Activated B cell treated with CpG ODN at 0.5 μM for 24 hours (primary cell): Measurements from ENCODE around the gene B4GALNT1. TPM values are rescaled to one million over a fixed set of nuclear protein-coding genes. Genes with fewer than 3 reads are reported as not detected.
"Not testable (repeated sequence)": the region's sequence is repeated elsewhere in the genome, so short reads cannot be mapped to it uniquely, and the experiment has no call there.

Source experiments
- ATAC-seq: fragments of 200-7000 bp; cut with Tn5 transposase; one replicate; pipeline ENCODE4 v1.10.0; 2021; ENCODE audit warnings: low read depth, mild to moderate bottlenecking, moderate library complexity
- CTCF ChIA-PET: fragments of 350-600 bp; sonication (Branson Sonifier 250); formaldehyde crosslinking; loops from one replicate; lab custom pipeline; 2021; ENCODE audit warnings: antibody characterized with exemption; lab: Charles Lee
- POLR2A ChIA-PET: fragments of 350-600 bp; sonication (Branson Sonifier 250); formaldehyde crosslinking; loops from one replicate; lab custom pipeline; 2021; ENCODE audit warnings: antibody characterized with exemption; lab: Charles Lee
- DNase-seq: peaks from one replicate; pipeline ENCODE4 v3.0.0; 2022
- H3K27ac Mint-ChIP-seq: one replicate; pipeline ENCODE4 v1.8.0; 2020; ENCODE audit warnings: mixed read lengths
- H3K27me3 Mint-ChIP-seq: one replicate; pipeline ENCODE4 v1.8.0; 2021; ENCODE audit warnings: mixed read lengths
- H3K36me3 Mint-ChIP-seq: one replicate; pipeline ENCODE4 v1.8.0; 2021; ENCODE audit warnings: low read depth, mixed read lengths
- H3K4me1 Mint-ChIP-seq: one replicate; pipeline ENCODE4 v1.8.0; 2021; ENCODE audit warnings: mixed read lengths
- H3K4me3 Mint-ChIP-seq: one replicate; pipeline ENCODE4 v1.8.0; 2020; ENCODE audit warnings: mild to moderate bottlenecking, mixed read lengths
- H3K9me3 Mint-ChIP-seq: one replicate; pipeline ENCODE4 v1.8.0; 2020; ENCODE audit warnings: mixed read lengths
- intact Hi-C: fragments of 100-400 bp; cut with micrococcal nuclease; formaldehyde crosslinking; loops from one replicate; pipeline ENCODE4 v1.15.1; 2024
- total RNA-seq: library from RNA; stranded (reverse); gene quantifications from 2 replicates; pipeline ENCODE4 v1.2.3, GENCODE V29; 2022
- TF ChIP-seq, protein P1 (sequence below): fragments of 200-600 bp; IDR thresholded peaks from one replicate; pipeline ENCODE4 v1.8.0; 2022; ENCODE audit warnings: antibody characterized with exemption, mild to moderate bottlenecking

B4GALNT1 gene
- total RNA-seq, 1 donor from 2014 or later, result 0.31 TPM

DNA sequence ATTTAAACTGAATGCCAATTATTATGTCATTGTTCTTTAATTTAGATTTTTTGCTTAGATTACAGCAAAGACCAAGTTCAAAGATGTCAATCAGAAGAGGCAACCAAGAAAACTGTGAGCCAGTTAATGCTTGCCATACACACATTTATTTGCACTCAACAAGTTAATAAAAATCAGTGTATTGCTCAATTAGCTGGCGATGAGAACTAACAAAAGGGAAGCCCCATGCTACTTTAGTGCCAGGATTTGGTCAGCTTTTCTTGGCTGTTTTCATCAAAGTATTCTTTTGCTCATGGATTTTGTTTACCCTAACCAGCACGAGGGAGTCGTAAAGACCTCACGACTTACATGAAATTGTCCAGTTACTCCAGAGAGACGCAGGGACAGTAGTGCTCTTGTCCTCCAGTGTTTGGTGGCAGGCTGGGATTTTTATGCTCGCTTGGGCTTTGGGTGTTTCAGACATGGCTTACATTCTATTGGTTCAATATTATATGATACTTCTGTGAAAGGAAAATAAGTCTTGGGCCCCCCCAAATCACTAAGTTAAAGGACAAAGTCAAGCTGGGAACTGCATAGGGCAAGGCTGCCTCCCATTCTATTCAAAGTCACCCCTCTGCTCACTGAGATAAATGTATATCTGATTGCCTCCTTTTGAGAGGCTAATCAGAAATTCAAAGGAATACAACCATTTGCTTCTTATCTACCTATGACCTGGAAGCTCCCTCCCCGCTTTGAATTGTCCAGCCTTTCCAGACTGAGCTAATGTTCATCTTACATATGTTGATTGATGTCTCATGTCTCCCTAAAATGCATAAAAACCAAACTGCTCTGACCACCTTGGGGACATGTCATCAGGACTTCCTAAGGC, 7.4 kb upstream of the B4GALNT1 start:
- H3K4me1 Mint-ChIP-seq, result no peaks in the 10 kb centered on the region

DNA sequence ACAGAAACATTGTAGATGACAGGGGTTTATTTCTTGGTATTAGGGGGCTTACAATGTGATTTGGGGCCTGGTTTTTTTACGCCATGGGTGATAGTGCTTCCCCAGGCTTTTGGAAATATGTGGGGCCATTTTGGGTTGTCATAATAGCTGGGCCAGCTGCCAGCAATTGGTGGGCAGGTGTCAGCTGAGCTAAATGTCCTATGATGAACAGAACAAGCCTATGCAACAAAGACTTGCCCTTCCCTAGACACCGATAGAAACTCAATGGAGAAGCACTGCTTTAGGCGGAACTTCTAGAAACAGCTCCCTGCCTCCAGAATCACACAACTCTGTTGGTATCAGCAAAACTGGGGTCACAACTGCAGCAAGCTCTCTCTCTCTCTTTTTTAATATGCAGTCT, 5.1 kb upstream of the B4GALNT1 start:
- DNase-seq, result no peak
- POLR2A ChIA-PET, result no interaction called here
- Mint-ChIP-seq H3K4me1 (peaks cover 5% of the 10 kb centered on the region), H3K27ac (no peak overlapping the region), H3K4me3 (no peak overlapping the region), H3K36me3 (no peaks in the 10 kb centered on the region), H3K9me3 (no peaks in the 10 kb centered on the region), H3K27me3 (peaks cover 37% of the 10 kb centered on the region)
- ATAC-seq, result no peak
- TF ChIP-seq, protein P1, sequence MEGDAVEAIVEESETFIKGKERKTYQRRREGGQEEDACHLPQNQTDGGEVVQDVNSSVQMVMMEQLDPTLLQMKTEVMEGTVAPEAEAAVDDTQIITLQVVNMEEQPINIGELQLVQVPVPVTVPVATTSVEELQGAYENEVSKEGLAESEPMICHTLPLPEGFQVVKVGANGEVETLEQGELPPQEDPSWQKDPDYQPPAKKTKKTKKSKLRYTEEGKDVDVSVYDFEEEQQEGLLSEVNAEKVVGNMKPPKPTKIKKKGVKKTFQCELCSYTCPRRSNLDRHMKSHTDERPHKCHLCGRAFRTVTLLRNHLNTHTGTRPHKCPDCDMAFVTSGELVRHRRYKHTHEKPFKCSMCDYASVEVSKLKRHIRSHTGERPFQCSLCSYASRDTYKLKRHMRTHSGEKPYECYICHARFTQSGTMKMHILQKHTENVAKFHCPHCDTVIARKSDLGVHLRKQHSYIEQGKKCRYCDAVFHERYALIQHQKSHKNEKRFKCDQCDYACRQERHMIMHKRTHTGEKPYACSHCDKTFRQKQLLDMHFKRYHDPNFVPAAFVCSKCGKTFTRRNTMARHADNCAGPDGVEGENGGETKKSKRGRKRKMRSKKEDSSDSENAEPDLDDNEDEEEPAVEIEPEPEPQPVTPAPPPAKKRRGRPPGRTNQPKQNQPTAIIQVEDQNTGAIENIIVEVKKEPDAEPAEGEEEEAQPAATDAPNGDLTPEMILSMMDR, result no peak
- intact Hi-C loops, result no loop called here
- CTCF ChIA-PET, result interaction anchor here (0.9 to 3.6 kb wide), 5 partner anchors 22 to 103 kb away, joined by 3 to 27 read pairs (median 3); no protein-coding TSS in a partner anchor

More for the DNA sequence above, 7.4 kb upstream of the B4GALNT1 start:
- no peak for DNase-seq
- TF ChIP-seq, protein P1, result no peak
- Mint-ChIP-seq H3K9me3 (no peaks in the 10 kb centered on the region), H3K36me3 (no peaks in the 10 kb centered on the region), H3K4me3 (no peak overlapping the region), H3K27me3 (peaks cover 31% of the 10 kb centered on the region), H3K27ac (no peak overlapping the region)
- intact Hi-C loops, result no loop called here
- ChIA-PET POLR2A (no interaction called here), CTCF (interaction anchor here (1.5 kb wide), 1 partner anchor 185 kb away, joined by 3 read pairs; the partner anchor contains the start of gene INHBE)
- ATAC-seq, result no peak

- intact Hi-C loops, result no loop called here
- ATAC-seq (no peak), DNase-seq (no peak)
- H3K4me3 Mint-ChIP-seq, result no peak overlapping the region
- ChIA-PET POLR2A (no interaction called here), CTCF (interaction anchor here (0.9 to 3.6 kb wide), 5 partner anchors 15 to 104 kb away, joined by 3 to 27 read pairs (median 3); no protein-coding TSS in a partner anchor)
- H3K36me3 Mint-ChIP-seq, result no peaks in the 10 kb centered on the region
- H3K27ac Mint-ChIP-seq, result no peak overlapping the region
- TF ChIP-seq, protein P1, result no peak
- no peaks in the 10 kb centered on the region for H3K9me3 Mint-ChIP-seq
- peaks cover 34% of the 10 kb centered on the region for H3K27me3 Mint-ChIP-seq
- peaks cover 5% of the 10 kb centered on the region for H3K4me1 Mint-ChIP-seq
Measured at GRCh38 chr12:57637364-57637763, 4.4 kb upstream of the B4GALNT1 start.

DNA sequence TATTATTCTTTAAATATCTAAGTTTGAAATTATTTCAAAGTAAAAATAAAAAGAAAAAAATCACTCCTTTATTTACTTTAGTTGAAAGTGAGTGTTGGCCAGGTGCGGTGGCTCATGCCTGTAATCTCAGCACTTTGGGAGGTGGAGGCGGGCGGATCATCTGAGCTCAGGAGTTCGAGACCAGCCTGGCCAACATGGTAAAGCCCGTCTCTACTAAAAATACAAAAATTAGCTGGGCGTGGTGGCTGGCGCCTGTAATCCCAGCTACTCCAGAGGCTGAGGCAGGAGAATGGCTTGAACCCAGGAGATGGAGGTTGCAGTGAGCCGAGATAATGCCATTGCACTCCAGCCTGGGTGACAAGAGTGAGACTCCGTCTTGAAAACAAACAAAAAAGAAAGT, 3.7 kb upstream of the B4GALNT1 start:
- H3K36me3 Mint-ChIP-seq, DNase-seq, ATAC-seq, H3K4me3 Mint-ChIP-seq, H3K9me3 Mint-ChIP-seq, H3K27ac Mint-ChIP-seq, H3K4me1 Mint-ChIP-seq, intact Hi-C loops: not testable (repeated sequence)
- ChIA-PET POLR2A (interaction anchor here (0.6 kb wide), 1 partner anchor 206 kb away, joined by 3 read pairs; the partner anchor contains the start of gene R3HDM2), CTCF (interaction anchor here (1.0 to 3.6 kb wide), 3 partner anchors 9 to 54 kb away, joined by 3 to 27 read pairs (median 3); no protein-coding TSS in a partner anchor)
- peaks cover 29% of the 10 kb centered on the region for H3K27me3 Mint-ChIP-seq

DNA sequence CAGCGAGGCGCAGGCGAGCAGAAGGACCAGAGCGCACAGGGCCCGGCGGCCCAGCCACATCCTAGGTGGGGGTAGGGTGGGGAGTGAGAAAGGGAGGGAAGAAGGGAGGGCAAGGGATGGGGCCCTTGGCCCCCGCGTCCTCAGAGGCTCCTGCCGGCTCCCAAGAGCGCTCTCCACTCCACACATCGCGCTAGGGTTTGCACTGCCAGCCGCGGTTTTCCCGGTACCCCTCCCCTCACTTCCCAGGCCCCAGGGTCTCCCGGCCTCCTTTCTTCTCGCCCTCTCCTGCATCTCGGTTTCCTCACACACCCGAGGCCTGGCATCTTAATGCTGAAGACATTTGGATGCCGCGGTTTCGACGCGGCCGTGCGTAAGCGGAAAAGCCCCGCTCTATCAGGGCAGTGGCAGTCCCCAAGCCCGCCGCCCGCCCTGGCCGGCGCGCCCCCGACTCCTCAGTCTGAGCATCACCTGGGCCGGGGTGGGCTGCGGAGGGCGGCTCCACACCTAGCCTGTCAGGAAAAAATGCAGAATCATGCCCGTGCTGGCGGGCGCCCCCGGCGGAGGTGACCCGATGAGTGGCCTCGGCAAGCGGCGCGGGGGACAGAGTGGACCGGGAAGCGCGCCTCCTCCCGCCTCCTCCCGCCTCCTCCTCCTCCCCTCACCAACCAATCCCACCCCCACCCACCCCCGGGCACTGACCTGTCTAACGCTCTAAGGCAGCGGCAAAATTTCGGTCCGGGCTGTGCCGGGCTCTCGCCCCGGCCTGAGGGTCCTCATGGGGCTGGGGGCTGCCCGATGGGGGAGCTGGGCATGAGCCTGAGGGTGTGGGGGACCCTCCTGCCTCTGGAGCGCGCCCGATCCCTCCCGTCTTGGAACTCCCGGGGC, 686 bp downstream of the B4GALNT1 start:
- TF ChIP-seq, protein P1, result no peak
- Mint-ChIP-seq H3K4me3 (peak overlapping the region; percentile 73), H3K4me1 (peaks cover 14% of the 10 kb centered on the region), H3K27ac (no peak overlapping the region), H3K9me3 (no peaks in the 10 kb centered on the region), H3K36me3 (no peaks in the 10 kb centered on the region), H3K27me3 (peaks cover 45% of the 10 kb centered on the region)
- ATAC-seq (peak; percentile 25), DNase-seq (peak; percentile 26)
- POLR2A ChIA-PET, result interaction anchor here (0.7 kb wide), 1 partner anchor 11 kb away, joined by 6 read pairs; no protein-coding TSS in a partner anchor
- CTCF ChIA-PET, result interaction anchor here (0.9 to 3.4 kb wide), 5 partner anchors 10 to 174 kb away, joined by 3 to 28 read pairs (median 5); no protein-coding TSS in a partner anchor
- intact Hi-C loops, result loop anchor here (1.0 to 5.0 kb wide), 4 partner anchors 11 to 110 kb away; partner anchors contain the start of gene OS9
